NCI-H2171 (cell line): ENCODE results near the gene PDE6D.

Source experiments
- DNase-seq: peaks from one replicate; lab custom pipeline; 2025; lab: John Stamatoyannopoulos, UW

PDE6D gene

GRCh38 chr2:231682603-231683291 is 98.3 kb downstream of the PDE6D start:
- no peak for DNase-seq
